ENCODE results near the gene DNAJB1.
"Not testable (repeated sequence)": the region's sequence is repeated elsewhere in the genome, so short reads cannot be mapped to it uniquely, and the experiment has no call there.

Gene DNAJB1

GRCh38 chr19:14519860-14520407 is 1.7 kb upstream of the DNAJB1 start:
- no peak for DNase-seq

GRCh38 chr19:14519245-14519859 is 1.2 kb upstream of the DNAJB1 start:
- no peak for DNase-seq

GRCh38 chr19:14517446-14517839 is 754 bp downstream of the DNAJB1 start:
- no peak for DNase-seq

- peak; percentile 50 for DNase-seq
These were observed 1.3 kb downstream of the DNAJB1 start for GRCh38 chr19:14516746-14517438.

- DNase-seq: no peak
These were observed 2.1 kb downstream of the DNAJB1 start for GRCh38 chr19:14516048-14516534.

GRCh38 chr19:14515501-14516047 is 2.6 kb downstream of the DNAJB1 start:
- no peak for DNase-seq

- DNase-seq: no peak
These were observed 3.9 kb downstream of the DNAJB1 start for GRCh38 chr19:14514215-14514863.

- DNase-seq: no peak
These were observed 5.7 kb downstream of the DNAJB1 start for GRCh38 chr19:14512406-14512961.

- no peak for DNase-seq
These were observed 7.0 kb downstream of the DNAJB1 start for GRCh38 chr19:14511229-14511593.

- no peak for DNase-seq
These were observed 7.6 kb downstream of the DNAJB1 start for GRCh38 chr19:14510311-14511228.

- no peak for DNase-seq
These were observed 10.3 kb downstream of the DNAJB1 start for GRCh38 chr19:14507704-14508542.

GRCh38 chr19:14505488-14506239 is 12.5 kb downstream of the DNAJB1 start:
- no peak for DNase-seq

GRCh38 chr19:14504575-14504974 is 13.6 kb downstream of the DNAJB1 start:
- not testable (repeated sequence) for DNase-seq

- DNase-seq: no peak
These were observed 14.9 kb downstream of the DNAJB1 start for GRCh38 chr19:14503285-14503684.

GRCh38 chr19:14502334-14503092 is 15.7 kb downstream of the DNAJB1 start:
- DNase-seq: no peak

GRCh38 chr19:14497228-14497921 is 20.8 kb downstream of the DNAJB1 start:
- peak; percentile 74 for DNase-seq

- no peak for DNase-seq
These were observed 21.4 kb downstream of the DNAJB1 start for GRCh38 chr19:14496834-14497227.

GRCh38 chr19:14496029-14496833 is 22.0 kb downstream of the DNAJB1 start, which contains the start of gene GIPC1:
TSS of gene GIPC1 (minus strand) at chr19:14496127. CDS start at chr19:14482976, 13,151 bp downstream.
- peak; percentile 98 for DNase-seq

All from midbrain (tissue), 1 donor.